ENCODE measurements around the gene BABAM2.

DNA sequence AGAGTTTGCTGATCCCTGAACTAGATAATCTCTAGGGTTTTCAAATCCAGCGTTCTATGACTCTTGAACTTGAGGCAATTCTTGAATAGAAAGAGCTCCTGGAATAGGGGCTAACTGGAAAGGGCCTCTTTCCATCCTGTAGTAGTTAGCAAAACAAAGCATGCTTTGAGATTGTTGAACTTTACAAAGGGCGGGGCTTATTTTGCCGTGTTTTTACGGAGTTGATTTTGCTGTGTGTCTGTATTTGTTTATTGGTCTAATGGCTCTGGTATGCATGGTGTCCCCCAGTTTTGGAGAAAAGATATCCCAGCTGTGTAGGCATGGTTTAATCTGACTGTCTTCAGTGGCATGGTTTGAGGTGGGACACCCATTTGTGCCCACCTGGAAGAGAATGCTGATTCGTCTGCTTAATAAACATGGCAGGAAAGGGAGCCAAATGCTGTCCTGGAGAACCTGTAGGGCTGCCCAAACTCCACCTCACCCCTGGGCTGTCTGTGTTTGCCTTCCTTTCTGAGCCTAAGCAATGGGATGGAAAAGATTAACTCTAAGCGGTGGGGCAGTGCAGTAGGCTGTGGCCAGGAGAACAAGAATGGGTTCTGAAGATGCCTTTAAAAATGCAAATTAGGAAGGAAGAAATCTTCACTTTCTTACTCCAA, 428.1 kb downstream of the BABAM2 start:
- TF ChIP-seq, protein P1, sequence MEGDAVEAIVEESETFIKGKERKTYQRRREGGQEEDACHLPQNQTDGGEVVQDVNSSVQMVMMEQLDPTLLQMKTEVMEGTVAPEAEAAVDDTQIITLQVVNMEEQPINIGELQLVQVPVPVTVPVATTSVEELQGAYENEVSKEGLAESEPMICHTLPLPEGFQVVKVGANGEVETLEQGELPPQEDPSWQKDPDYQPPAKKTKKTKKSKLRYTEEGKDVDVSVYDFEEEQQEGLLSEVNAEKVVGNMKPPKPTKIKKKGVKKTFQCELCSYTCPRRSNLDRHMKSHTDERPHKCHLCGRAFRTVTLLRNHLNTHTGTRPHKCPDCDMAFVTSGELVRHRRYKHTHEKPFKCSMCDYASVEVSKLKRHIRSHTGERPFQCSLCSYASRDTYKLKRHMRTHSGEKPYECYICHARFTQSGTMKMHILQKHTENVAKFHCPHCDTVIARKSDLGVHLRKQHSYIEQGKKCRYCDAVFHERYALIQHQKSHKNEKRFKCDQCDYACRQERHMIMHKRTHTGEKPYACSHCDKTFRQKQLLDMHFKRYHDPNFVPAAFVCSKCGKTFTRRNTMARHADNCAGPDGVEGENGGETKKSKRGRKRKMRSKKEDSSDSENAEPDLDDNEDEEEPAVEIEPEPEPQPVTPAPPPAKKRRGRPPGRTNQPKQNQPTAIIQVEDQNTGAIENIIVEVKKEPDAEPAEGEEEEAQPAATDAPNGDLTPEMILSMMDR (IDR thresholded peaks at IDR 0.05): no peak
- TF ChIP-seq POLR2A (IDR thresholded peaks at IDR 0.05): no peak

Data from thyroid gland (tissue), 4 donors.